Amniotic stem cell (primary cell): ENCODE data around the gene IL34.

Experiments used
- DNase-seq: peaks from one replicate; lab custom pipeline; 2025; lab: John Stamatoyannopoulos, UW

Gene IL34

DNA sequence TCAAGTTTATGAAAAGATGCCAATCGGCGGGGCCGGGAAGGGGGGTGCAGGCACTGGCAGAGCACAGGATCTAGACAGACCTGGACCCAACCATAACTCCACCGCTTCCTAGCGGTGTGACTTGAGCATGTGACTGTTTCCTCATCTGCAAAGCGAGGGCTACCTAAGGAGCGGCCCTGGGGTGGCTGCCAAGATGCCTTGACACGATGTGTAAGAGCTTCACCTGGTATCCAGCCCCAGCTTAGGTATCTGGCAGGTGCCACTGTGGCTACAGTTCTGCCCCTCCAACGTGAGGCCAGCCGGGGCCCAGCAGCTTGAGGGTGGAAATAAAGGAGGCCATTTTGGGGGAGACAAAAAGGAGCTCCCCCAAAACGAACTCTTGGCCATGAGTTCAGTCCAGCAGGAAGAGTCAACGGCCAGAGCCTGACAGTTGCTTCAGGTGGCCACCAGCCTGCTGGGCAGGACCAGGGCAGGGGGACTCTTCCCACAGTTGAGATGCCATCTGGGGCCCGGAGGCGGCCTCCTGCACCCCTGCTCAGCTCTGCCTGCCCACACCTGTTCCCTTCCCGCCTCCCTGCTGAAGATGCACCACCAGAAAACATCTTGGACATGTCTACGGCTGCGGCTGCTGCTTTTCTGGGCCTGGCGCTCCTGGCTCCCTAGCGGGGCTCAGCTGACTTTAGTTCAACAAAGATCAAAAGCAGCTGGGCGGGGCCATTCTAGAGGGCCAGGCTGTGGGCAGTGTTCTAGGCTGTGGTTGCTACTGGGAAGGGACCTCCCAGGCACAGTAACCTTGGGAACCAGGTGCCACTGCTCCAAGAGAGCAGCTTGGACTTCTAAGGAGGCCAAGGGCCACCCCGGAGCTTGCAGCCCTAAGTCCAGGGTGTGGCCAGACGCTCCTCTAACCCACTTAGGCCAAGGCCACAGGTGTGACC lies 42.9 kb downstream of the IL34 start:
- no peak for DNase-seq

GRCh38 chr16:70689970-70690891 lies 43.9 kb downstream of the IL34 start:
- no peak for DNase-seq

DNA sequence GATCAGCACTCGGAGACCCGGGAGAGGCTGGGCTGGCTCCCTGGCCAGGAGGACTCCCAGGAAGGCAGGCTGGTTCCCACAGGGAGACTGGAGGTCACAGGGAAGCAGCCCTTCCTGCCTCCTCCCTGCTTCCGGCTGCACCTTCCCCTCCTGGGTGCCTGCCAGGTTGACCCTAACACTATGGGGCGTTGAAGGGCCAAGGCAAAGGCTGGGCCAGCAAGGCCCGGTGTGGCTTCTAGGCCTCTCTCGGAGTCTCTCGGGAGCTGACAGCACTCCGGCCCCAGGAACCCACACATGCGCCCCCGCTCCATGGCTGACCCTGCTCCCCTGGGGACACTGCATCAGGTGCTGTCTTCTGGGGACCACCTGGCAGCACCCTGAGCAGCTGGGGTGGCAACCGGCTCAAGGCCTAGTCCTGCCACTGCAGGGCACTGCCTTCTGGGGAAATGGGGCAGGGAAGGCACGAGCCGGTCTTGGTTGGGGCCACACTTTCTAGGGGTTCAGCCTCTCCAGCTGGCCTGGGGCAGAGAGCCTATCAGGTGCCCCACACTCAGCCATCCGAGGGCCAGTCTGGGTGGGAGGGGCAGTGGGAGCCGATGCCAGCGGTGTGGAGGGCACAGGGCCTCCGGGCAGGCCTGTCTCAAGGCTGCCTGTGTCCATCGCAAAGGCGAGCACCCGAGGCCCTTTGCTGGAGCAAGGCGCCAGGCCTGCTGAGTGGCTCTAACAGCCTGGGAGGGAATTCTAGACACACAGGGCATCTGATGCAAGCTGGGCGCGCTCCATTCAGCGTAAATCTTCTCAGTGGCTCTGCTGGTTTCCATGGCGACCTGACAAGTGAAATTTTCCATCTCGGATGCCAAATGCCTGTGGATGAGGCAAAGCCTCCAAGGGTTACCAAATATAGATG lies 45.1 kb downstream of the IL34 start:
- peak; percentile 99 for DNase-seq

DNA sequence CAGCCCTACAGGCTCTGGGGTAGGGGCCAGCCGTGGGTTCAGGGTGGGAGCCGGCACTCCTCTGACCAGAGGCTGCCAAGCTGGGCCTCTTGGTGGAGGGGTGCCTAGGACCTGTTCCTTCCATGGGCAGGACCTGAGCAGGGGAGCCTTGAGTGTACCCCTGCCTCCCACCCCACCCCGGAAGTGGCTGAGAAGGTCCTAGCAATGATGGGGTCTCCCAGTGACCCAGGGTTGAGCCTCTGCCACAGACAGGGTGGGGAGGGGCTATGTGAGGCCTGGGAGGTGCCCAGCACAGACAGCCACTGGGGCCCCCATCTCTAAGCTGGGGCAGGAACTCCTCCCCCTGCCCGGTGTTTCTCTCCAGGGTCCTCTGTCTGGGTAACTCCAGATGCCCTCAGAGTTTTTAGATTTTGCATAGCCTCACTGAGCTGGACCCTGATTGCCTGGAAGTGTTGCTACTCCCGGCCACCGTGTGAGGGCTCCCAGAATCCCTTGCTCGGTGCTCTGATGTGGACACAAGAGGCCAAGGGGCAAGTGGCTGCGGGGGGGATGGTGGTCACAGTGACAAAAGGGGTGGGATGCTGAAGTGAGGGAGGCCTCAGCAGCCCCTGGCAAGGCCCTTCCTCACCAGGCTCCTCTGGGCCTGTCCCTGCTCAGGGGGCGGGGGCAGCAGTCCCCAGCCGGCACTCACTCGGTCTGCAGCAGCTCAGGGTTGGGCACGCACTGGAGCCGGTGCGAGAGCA lies 45.9 kb downstream of the IL34 start:
- no peak for DNase-seq

- DNase-seq = no peak
These were observed 46.7 kb downstream of the IL34 start for GRCh38 chr16:70692873-70693671.

DNA sequence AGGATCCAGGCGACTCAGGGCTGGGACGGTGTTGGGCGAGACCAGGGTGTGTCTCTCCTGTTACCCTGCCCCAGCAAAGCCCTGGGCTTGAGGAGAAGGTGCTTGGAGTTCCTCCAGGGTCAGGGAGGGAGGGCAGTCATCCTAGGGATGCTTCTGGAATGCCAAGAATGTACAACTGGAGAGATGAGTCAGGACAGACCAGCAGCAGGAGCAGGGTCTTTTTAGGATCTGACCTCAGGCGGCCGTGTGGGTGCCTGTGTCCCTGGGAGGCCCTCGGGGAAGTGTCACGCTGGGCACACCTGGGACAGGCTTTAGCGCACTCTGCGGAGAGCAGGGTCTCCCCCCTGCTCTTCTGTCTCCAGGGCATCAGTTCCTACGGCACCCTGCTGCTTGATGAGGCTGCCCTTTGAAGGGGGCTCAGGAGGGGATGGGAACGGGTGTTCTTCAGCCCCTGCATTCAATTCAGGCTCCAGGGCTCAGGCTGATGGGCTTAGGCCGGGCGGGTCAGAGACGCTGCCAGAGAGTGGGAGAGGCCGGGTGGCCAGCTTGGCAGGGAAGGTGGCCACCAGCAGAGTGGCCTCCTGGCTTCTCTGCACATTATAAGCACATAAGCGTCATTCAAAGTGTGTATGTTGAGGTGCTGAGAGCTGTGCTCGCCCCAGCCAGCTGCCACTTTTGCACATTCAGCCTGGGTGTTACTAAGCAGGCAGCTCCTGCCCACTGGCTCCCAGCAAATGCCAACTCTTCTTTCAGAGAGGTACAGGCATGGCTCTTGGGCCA lies 47.9 kb downstream of the IL34 start:
- DNase-seq = peak; percentile 63

- no peak for DNase-seq
These were observed 48.5 kb downstream of the IL34 start for GRCh38 chr16:70694868-70695218.

GRCh38 chr16:70695331-70696070 lies 49.1 kb downstream of the IL34 start:
- DNase-seq = no peak

DNA sequence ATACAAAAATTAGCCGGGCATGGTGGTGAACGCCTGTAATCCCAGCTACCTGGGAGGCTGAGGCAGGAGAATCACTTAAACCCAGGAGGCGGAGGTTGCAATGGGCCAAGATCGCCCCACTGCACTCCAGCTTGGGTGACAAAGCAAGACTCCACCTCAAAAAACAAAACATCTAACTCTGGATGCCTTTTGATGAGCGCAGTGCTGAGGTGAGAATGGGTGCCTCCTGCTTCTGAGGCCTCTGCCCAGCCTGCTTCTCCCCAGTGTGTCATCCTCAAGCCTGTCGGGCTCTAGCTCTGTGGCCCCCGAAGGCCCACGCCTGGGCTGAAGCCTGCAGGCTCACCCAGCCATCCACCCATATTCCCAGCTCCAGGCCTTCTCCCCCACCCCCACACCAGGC lies 50.0 kb downstream of the IL34 start:
- no peak for DNase-seq

GRCh38 chr16:70696952-70697593 lies 50.7 kb downstream of the IL34 start:
- DNase-seq = no peak

- no peak for DNase-seq
These were observed 51.3 kb downstream of the IL34 start for GRCh38 chr16:70697594-70698170.

GRCh38 chr16:70698901-70699300 lies 52.5 kb downstream of the IL34 start:
- no peak for DNase-seq

GRCh38 chr16:70699696-70700095 lies 53.3 kb downstream of the IL34 start:
- DNase-seq = no peak

DNA sequence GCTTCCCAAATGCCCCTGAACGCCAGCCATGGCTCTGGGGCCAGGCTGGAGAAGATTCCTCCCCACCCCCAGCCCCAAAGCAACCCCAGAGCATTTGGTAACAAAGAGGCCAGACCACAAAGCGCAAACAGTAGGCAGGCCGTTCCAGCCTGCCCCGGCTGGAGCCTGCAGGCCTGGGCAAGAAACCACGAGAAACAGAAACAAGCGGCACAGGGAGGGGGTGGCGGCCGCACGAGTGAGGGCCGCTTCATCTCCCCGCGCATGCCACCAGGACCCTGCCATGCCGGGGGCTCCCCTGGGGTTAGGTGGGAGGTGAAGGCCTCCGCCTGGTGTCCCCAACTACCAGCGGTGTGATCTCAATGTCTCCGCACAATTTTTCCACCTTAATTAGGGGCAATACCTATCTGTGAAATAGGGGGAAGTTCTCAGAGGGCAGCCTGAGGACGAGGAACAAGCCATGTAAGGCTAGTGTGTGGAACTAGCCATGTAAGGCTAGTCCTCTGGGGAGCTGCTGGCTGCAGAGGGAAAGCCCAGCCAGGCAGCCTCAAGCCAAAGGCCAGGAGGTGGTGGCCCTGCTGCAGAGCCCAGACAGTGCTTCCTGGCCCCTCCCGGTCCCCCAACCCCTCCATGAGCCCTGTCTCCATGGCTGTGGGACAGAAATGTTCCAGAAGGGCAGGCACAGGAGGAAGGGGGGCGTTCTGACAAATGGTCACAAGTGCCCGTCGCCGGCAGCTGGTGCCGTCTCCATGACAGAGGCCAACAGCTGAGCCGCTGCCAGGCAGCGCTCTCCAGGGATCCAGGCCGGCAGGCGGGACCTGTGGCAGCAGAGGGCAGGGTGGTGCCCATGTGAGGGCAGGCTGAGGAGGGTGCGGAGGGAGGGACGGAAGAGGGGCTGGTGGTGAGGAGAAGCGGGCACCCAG lies 54.0 kb downstream of the IL34 start:
- DNase-seq = no peak

DNA sequence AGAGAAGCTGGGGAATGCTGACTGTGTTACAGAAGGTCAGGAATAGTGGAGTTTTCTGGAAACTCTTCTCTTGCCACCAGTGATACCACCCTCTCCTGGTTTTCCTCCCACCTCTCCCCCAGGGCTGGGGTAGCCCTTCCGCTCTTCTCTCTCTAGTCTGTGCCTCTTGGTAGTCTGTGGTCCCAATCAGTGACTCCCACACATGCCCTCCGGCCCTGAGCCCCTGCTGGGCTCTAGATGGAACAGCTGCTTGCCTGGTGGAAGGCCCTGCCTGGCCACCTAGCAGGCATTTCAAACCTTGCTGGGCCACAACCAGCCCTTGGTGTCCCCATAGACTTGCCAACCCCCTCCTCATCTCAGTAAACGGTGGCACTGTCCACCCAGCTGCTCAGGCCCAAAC lies 54.7 kb downstream of the IL34 start:
- no peak for DNase-seq

GRCh38 chr16:70701596-70701995 lies 55.2 kb downstream of the IL34 start:
- DNase-seq = no peak

- DNase-seq = no peak
These were observed 55.6 kb downstream of the IL34 start for GRCh38 chr16:70701998-70702397.
